ENCODE results near the gene RIN1. TPM values are rescaled to one million over a fixed set of nuclear protein-coding genes. Genes with fewer than 3 reads are reported as not detected.

Gene RIN1
- total and polyA plus RNA-seq, 2 of the 13 experiments (the other 11 are each of a cell fraction or from before 2014, with no cell fraction given): 2.4 to 4.1 TPM

DNA sequence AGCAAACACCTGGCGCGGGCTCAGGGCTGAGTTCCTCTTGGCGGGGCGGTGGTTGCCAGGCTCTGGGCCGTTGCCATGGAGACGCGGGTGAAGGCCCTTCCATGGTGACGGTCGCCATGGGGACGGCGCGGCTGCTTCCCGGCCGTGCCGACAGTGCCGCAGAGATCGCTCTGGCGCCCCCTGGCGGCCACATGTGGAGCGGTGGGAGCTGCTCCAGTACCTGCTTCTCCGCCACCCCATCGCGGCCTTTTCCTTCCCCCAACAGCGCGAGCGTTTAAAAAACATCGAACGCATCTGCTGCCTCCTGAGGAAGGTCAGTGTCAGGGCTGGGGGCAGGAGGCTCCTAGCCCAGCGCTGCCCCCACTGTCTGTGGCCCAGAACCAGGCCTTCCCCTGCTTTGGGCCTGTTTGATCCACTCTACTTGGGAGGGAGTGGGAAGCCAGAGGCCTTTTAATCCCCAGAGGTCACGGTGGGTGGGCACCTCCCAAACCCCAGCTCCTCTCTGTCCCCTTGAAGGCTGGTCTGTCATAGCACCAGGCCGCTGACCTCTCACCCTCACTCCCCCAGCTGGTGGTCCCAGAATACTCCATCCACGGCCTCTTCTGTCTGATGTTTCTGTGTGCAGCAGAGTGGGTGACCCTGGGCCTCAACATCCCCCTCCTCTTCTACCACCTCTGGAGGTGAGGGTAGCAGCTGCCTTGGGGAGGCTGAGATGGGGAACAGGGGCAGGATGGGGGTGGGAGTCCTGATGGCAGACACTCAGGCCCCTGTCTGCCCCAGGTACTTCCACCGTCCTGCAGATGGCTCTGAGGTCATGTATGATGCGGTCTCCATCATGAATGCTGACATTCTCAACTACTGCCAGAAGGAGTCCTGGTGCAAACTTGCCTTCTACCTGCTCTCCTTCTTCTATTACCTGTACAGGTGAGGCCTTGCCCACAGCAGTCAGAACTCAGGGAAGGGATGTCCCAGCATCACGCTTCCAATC is 53.5 kb downstream of the RIN1 start (continued):
- TF ChIP-seq JUN (CRISPR knock-in tag; IDR thresholded peaks at IDR 0.05) (no peak), ZNF292 (CRISPR knock-in tag; IDR thresholded peaks at IDR 0.05; ENCODE audit: borderline replicate concordance, low read depth) (no peak), ERF (CRISPR knock-in tag; IDR thresholded peaks at IDR 0.05) (peak; percentile 63; the same call in 1 of the 2 replicates), HNRNPH1 (optimal IDR thresholded peaks at IDR 0.05; ENCODE audit: low read depth, low read length) (peak; percentile 26), CENPX (CRISPR knock-in tag; IDR thresholded peaks at IDR 0.05) (no peak), ATF7 (IDR thresholded peaks at IDR 0.05) (no peak), ATF7 (CRISPR knock-in tag; IDR thresholded peaks at IDR 0.05) (no peak), CCDC6 (CRISPR knock-in tag; IDR thresholded peaks at IDR 0.05) (peak; percentile 64; the same call in 1 of the 2 replicates), ARID5B (CRISPR knock-in tag; IDR thresholded peaks at IDR 0.05) (0 out of 2 replicates have a peak, but pooled peaks have one; percentile 7), ZNF776 (CRISPR knock-in tag; IDR thresholded peaks at IDR 0.05) (0 out of 2 replicates have a peak, but pooled peaks have one; percentile 14), ZSCAN22 (CRISPR knock-in tag; IDR thresholded peaks at IDR 0.05) (no peak), SALL1 (CRISPR knock-in tag; IDR thresholded peaks at IDR 0.05) (0 out of 2 replicates have a peak, but pooled peaks have one; percentile 45), SP1 (IDR thresholded peaks at IDR 0.05) (no peak), SP1 (CRISPR knock-in tag; IDR thresholded peaks at IDR 0.05) (no peak), HNRNPK (IDR thresholded peaks at IDR 0.05; ENCODE audit: low read depth, low read length, poor library complexity, severe bottlenecking) (peak; percentile 83), RCOR2 (CRISPR knock-in tag; IDR thresholded peaks at IDR 0.05) (0 out of 2 replicates have a peak, but pooled peaks have one; percentile 27), RFX5 (IDR thresholded peaks at IDR 0.05; ENCODE audit: low read depth, low read length) (peak; percentile 89), TEAD3 (CRISPR knock-in tag; optimal IDR thresholded peaks at IDR 0.05; ENCODE audit: borderline replicate concordance) (peak; percentile 74), CTCF (CRISPR knock-in tag; IDR thresholded peaks at IDR 0.05) (peak; percentile 98), SP4 (CRISPR knock-in tag; IDR thresholded peaks at IDR 0.05) (peak; percentile 61; the same call in 1 of the 2 replicates)
- TF ChIP-seq, protein P1, sequence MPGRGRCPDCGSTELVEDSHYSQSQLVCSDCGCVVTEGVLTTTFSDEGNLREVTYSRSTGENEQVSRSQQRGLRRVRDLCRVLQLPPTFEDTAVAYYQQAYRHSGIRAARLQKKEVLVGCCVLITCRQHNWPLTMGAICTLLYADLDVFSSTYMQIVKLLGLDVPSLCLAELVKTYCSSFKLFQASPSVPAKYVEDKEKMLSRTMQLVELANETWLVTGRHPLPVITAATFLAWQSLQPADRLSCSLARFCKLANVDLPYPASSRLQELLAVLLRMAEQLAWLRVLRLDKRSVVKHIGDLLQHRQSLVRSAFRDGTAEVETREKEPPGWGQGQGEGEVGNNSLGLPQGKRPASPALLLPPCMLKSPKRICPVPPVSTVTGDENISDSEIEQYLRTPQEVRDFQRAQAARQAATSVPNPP (CRISPR knock-in tag; IDR thresholded peaks at IDR 0.05): 0 out of 2 replicates have a peak, but pooled peaks have one; percentile 39
- TF ChIP-seq, protein P2, sequence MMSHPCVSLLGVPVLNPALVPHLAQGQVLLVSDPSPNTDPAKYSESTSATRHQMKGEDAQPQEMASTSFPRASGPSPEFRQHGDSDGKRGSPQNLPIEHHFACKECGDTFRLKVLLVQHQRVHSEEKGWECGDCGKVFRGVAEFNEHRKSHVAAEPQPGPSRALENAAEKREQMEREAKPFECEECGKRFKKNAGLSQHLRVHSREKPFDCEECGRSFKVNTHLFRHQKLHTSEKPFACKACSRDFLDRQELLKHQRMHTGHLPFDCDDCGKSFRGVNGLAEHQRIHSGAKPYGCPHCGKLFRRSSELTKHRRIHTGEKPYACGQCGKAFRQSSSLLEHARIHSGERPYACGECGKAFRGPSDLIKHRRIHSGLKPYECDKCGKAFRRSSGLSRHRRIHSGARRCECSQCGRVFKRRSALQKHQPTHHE (CRISPR knock-in tag; IDR thresholded peaks at IDR 0.05; ENCODE audit: borderline replicate concordance): 0 out of 2 replicates have a peak, but pooled peaks have one; percentile 45

Measured in HepG2 (cell line).